ENCODE data around the gene EHMT1. TPM values are rescaled to one million over a fixed set of nuclear protein-coding genes. Genes with fewer than 3 reads are reported as not detected.

Gene EHMT1
- total RNA-seq, 1 experiment from 2014 or later = 112 TPM

DNA sequence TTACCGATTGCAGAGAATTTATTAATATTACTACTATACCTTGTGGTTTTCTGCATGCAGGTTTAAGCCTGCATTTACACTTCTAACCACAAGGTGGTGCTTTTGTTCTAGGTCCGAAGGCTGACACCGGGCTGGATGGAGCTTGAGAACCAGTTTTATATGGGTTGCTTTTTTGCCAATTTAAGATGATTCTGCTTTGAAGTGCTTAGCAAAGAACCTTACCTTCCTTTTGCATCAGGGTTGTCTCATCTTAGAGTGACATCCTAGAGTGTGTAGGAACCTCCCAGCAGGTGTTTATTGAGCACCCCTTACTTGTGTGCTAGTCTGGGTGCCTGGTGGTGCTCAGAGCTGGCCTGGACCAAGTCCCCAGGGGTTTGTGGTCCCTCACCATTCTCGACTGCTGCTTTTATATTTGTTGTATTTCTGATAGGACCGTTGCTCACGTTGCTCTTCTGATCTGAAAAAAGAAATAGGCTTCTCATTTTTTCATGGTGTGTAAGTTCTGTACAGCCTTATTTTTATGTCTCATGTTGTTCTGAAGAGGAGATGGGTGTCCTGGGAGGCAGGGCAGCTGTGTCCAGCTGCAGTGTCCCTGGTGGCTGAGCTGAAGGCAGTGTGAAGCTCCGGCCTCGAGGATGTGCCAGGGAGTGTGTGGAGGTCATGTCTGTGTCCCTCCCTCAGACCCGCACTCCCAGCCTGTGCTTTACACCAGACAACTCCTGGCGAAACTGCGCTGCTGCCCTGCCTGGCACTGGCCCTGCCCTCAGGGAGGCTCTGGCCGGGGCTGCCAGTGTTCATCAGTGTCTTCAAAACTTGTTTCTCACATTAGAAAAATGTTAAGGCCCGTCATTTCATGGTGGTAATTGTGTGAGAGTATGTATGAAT lies 54.3 kb downstream of the EHMT1 start:
- Histone ChIP-seq H3K4ac (ENCODE audit: low read depth, low read length) (no peak overlapping the region), H3K79me2 (ENCODE audit: insufficient read depth, low read length) (peaks cover 20% of the 10 kb centered on the region; the same call in 1 of the 2 replicates), H2AK5ac (ENCODE audit: insufficient read length, low read length) (no peak overlapping the region), H4K91ac (ENCODE audit: insufficient read length, low read depth, low read length) (no peak overlapping the region), H3K4me1 (ENCODE audit: insufficient read depth, low read length) (peaks cover 12% of the 10 kb centered on the region; the same call in 1 of the 2 replicates), H3K14ac (ENCODE audit: insufficient read depth, low read length) (no peak overlapping the region; the same call in 1 of the 2 replicates), H3K79me1 (ENCODE audit: insufficient read depth, low read depth, low read length, poor library complexity, severe bottlenecking) (no peaks in the 10 kb centered on the region), H2BK20ac (ENCODE audit: low read depth, low read length, poor library complexity, severe bottlenecking) (no peak overlapping the region), H2BK15ac (ENCODE audit: low read depth, low read length) (no peak overlapping the region), H4K5ac (ENCODE audit: insufficient read length, low read depth, low read length) (no peak overlapping the region), H3T11ph (ENCODE audit: low read length) (no peak overlapping the region), H3K18ac (ENCODE audit: insufficient read length, low read depth, low read length) (no peak overlapping the region), H2AFZ (ENCODE audit: low read length) (no peak overlapping the region), H4K8ac (replicated peaks; ENCODE audit: insufficient read length, low read depth, low read length) (no peak overlapping the region), H3K9ac (ENCODE audit: extremely low read depth, insufficient read length, low read length) (no peak overlapping the region), H4K20me1 (ENCODE audit: control insufficient read depth, insufficient read depth, insufficient read length) (peaks cover 7% of the 10 kb centered on the region), H2BK120ac (ENCODE audit: low read depth, low read length, poor library complexity, severe bottlenecking) (no peak overlapping the region), H3K9me3 (ENCODE audit: control insufficient read depth, low read depth, low read length) (no peaks in the 10 kb centered on the region), H3K56ac (ENCODE audit: insufficient read length, low read depth, low read length) (no peak overlapping the region), H3K4me2 (ENCODE audit: insufficient read depth, insufficient read length, low read length) (no peak overlapping the region), H2BK12ac (ENCODE audit: insufficient read length, low read depth, low read length) (peak overlapping the region; percentile 40), H3K23ac (ENCODE audit: insufficient read length, low read depth, low read length) (no peak overlapping the region), H3K27ac (ENCODE audit: insufficient read length, low read depth, low read length) (no peak overlapping the region), H3K23me2 (ENCODE audit: insufficient read length, low read depth, low read length, poor library complexity, severe bottlenecking) (no peaks in the 10 kb centered on the region), H2BK5ac (ENCODE audit: insufficient read length, low read length) (no peak overlapping the region), H3K27me3 (ENCODE audit: insufficient read depth, low read length) (no peaks in the 10 kb centered on the region)
- H3K9me3 Mint-ChIP-seq = no peaks in the 10 kb centered on the region; a peak in 1 of 5 replicates
- H3K27me3 Mint-ChIP-seq (ENCODE audit: low read depth) = peaks cover 2% of the 10 kb centered on the region; the same call in 1 of the 2 replicates
- H3K4me1 Mint-ChIP-seq = peaks cover 62 to 77% of the 10 kb centered on the region in 2 experiments
- H3K27ac Mint-ChIP-seq = peak overlapping the region in 2 of 3 experiments; percentile 34 to 94; a peak in 4 of 7 replicates
- WGBS (ENCODE audit: extremely low coverage, insufficient read length, low lambda C conversion rate) = no CpG with 5 or more reads among the region's 13 CpGs
- no peak for DNase-seq
- peaks cover 13 to 29% (median 27%) of the 10 kb centered on the region in 3 experiments for H3K36me3 Mint-ChIP-seq (ENCODE audit: insufficient read depth in 1 of 3, low read depth in 3 of 3)
- TF ChIP-seq CTCF (conservative IDR thresholded peaks at IDR 0.05) = peak; percentile 89
- no peak overlapping the region for H3K4me3 Mint-ChIP-seq

Data from H9 (cell line).